Measurements from ENCODE around the gene LYPLAL1. TPM values are rescaled to one million over a fixed set of nuclear protein-coding genes. Genes with fewer than 3 reads are reported as not detected.

LYPLAL1 gene
- total and polyA plus RNA-seq, 8 donors, result 3.6 to 48.1 (median 12.7) TPM

- TF ChIP-seq POLR2AphosphoS5 (IDR thresholded peaks at IDR 0.05) (no peak), POLR2A (IDR thresholded peaks at IDR 0.05) (no peak), CTCF (IDR thresholded peaks at IDR 0.05) (no peak), EP300 (IDR thresholded peaks at IDR 0.05) (no peak)
- no peak overlapping the region for H3K4me3 ChIP-seq
- peaks cover 24 to 60% (median 33%) of the 10 kb centered on the region in 4 donors for H3K4me1 ChIP-seq
- H3K27me3 ChIP-seq, result no peaks in the 10 kb centered on the region
- intact Hi-C loops (cut with DNase I; ENCODE audit: low total_unique reads), result no loop called here
- 68 to 79% (median 71%) methylated on average over 3 of the region's 3 CpGs for WGBS, 5 donors
- no peak for DNase-seq
- peak overlapping the region in 1 of 5 donors; percentile 5 for H3K27ac ChIP-seq
- H3K9me3 ChIP-seq, result no peaks in the 10 kb centered on the region
- H3K36me3 ChIP-seq, result peaks cover 0 to 10% (median 2%) of the 10 kb centered on the region in 4 donors
Observed at GRCh38 chr1:219177363-219177762, 3.7 kb downstream of the LYPLAL1 start.

GRCh38 chr1:219177940-219178339, 4.3 kb downstream of the LYPLAL1 start:
- H3K4me3 ChIP-seq, result no peak overlapping the region
- intact Hi-C loops (cut with DNase I; ENCODE audit: low total_unique reads), result no loop called here
- H3K9me3 ChIP-seq, result no peaks in the 10 kb centered on the region
- peaks cover 24 to 61% (median 31%) of the 10 kb centered on the region in 4 donors for H3K4me1 ChIP-seq
- H3K36me3 ChIP-seq, result peaks cover 0 to 10% (median 2%) of the 10 kb centered on the region in 4 donors
- no peaks in the 10 kb centered on the region for H3K27me3 ChIP-seq
- H3K27ac ChIP-seq, result peak overlapping the region in 1 of 5 donors; percentile 5
- no peak for TF ChIP-seq CTCF (IDR thresholded peaks at IDR 0.05)
- TF ChIP-seq POLR2AphosphoS5 (IDR thresholded peaks at IDR 0.05), result no peak
- TF ChIP-seq POLR2A (IDR thresholded peaks at IDR 0.05), result no peak
- TF ChIP-seq EP300 (IDR thresholded peaks at IDR 0.05), result no peak
- WGBS, 5 donors, result 88 to 100% (median 96%) methylated on average over 1 of the region's 1 CpG
- DNase-seq, result no peak

GRCh38 chr1:219179293-219179692, 5.6 kb downstream of the LYPLAL1 start:
- Histone ChIP-seq H3K27me3 (no peaks in the 10 kb centered on the region), H3K27ac (peak overlapping the region in 1 of 5 donors; percentile 11), H3K4me1 (peaks cover 20 to 57% (median 24%) of the 10 kb centered on the region in 4 donors), H3K9me3 (no peaks in the 10 kb centered on the region), H3K4me3 (no peak overlapping the region), H3K36me3 (peaks cover 0 to 10% (median 2%) of the 10 kb centered on the region in 4 donors)
- intact Hi-C loops (cut with DNase I; ENCODE audit: low total_unique reads), result no loop called here
- no peak for DNase-seq
- TF ChIP-seq CTCF (IDR thresholded peaks at IDR 0.05) (no peak), POLR2A (IDR thresholded peaks at IDR 0.05) (no peak), POLR2AphosphoS5 (IDR thresholded peaks at IDR 0.05) (no peak), EP300 (IDR thresholded peaks at IDR 0.05) (no peak)

- Histone ChIP-seq H3K27me3 (no peaks in the 10 kb centered on the region), H3K27ac (no peak overlapping the region), H3K4me3 (no peak overlapping the region), H3K36me3 (peaks cover 0 to 10% (median 2%) of the 10 kb centered on the region in 4 donors), H3K4me1 (peaks cover 5 to 43% (median 17%) of the 10 kb centered on the region in 4 donors), H3K9me3 (no peaks in the 10 kb centered on the region)
- intact Hi-C loops (cut with DNase I; ENCODE audit: low total_unique reads), result no loop called here
- TF ChIP-seq POLR2AphosphoS5 (IDR thresholded peaks at IDR 0.05) (no peak), EP300 (IDR thresholded peaks at IDR 0.05) (no peak), POLR2A (IDR thresholded peaks at IDR 0.05) (no peak), CTCF (IDR thresholded peaks at IDR 0.05) (no peak)
- DNase-seq, result no peak
- 64 to 78% (median 74%) methylated on average over 1 of the region's 1 CpG for WGBS, 5 donors
Observed at GRCh38 chr1:219184337-219184736, 10.7 kb downstream of the LYPLAL1 start.

Measured in stomach (tissue), 9 donors.